IMR-90 (cell line): ENCODE data around the gene FDX1.

Source experiments
- BHLHE40 ChIP-seq: fragments of 150-350 bp; IDR thresholded peaks from 2 replicates; pipeline ENCODE4 v1.6.1; 2016; ENCODE audit warnings: mild to moderate bottlenecking, low read depth, low read length
- CEBPB ChIP-seq: IDR thresholded peaks from 2 replicates; pipeline ENCODE4 v1.6.1; 2012; ENCODE audit warnings: low read depth, low read length, improper control_type of control experiment
- CTCF ChIP-seq: conservative IDR thresholded peaks from 2 replicates; pipeline ENCODE4 v1.5.1; 2012; ENCODE audit warnings: mild to moderate bottlenecking, low read depth, low read length, improper control_type of control experiment
- ELK1 ChIP-seq: fragments of 150-350 bp; IDR thresholded peaks from 2 replicates; pipeline ENCODE4 v1.6.1; 2016; ENCODE audit warnings: low read depth, mild to moderate bottlenecking, low read length, moderate library complexity, borderline replicate concordance
- MAFK ChIP-seq: IDR thresholded peaks from 2 replicates; pipeline ENCODE4 v1.6.1; 2012; ENCODE audit warnings: low read depth, low read length, improper control_type of control experiment
- MAZ ChIP-seq: IDR thresholded peaks from 2 replicates; pipeline ENCODE4 v1.6.1; 2012; ENCODE audit warnings: low read depth, mild to moderate bottlenecking, low read length, improper control_type of control experiment, moderate library complexity, borderline replicate concordance
- MXI1 ChIP-seq: IDR thresholded peaks from 2 replicates; pipeline ENCODE4 v1.6.1; 2012; ENCODE audit warnings: low read depth, mild to moderate bottlenecking, low read length, moderate library complexity, borderline replicate concordance
- NFE2L2 ChIP-seq: fragments of 150-350 bp; IDR thresholded peaks from 2 replicates; pipeline ENCODE4 v1.6.1; 2016; ENCODE audit warnings: low read depth, mild to moderate bottlenecking, low read length
- POLR2A ChIP-seq: IDR thresholded peaks from 2 replicates; pipeline ENCODE4 v1.6.1; 2012; ENCODE audit warnings: mild to moderate bottlenecking, low read depth, low read length
- RCOR1 ChIP-seq: IDR thresholded peaks from 2 replicates; pipeline ENCODE4 v1.6.1; 2012; ENCODE audit warnings: mild to moderate bottlenecking, low read length, improper control_type of control experiment; ENCODE audit not compliant: insufficient replicate concordance
- RFX5 ChIP-seq: IDR thresholded peaks from 2 replicates; pipeline ENCODE4 v1.8.0; 2012; ENCODE audit warnings: low read depth, mild to moderate bottlenecking, low read length, moderate library complexity

- TF ChIP-seq CTCF (no peak), CEBPB (no peak), RCOR1 (no peak), BHLHE40 (no peak), POLR2A (no peak), MAFK (no peak), RFX5 (no peak), MXI1 (no peak), NFE2L2 (no peak), ELK1 (no peak), MAZ (no peak)
Measured at GRCh38 chr11:110507328-110507727, 77.6 kb downstream of the FDX1 start.
